Liver (tissue), 9 donors: ENCODE measurements around the gene S100A4. TPM values are rescaled to one million over a fixed set of nuclear protein-coding genes. Genes with fewer than 3 reads are reported as not detected.

ENCODE experiments used
- DNase-seq: peaks from one replicate; pipeline ENCODE4 v3.0.0-alpha.2; 2017; ENCODE audit warnings: low spot score
- H3K27ac ChIP-seq, 2 donors: one replicate each; pipeline ENCODE4 v1.7.0; 2013; ENCODE audit warnings: inconsistent platforms in 2 of 2, low read length in 2 of 2, control low read depth in 1 of 2, low read depth in 1 of 2, mild to moderate bottlenecking in 1 of 2
- H3K27me3 ChIP-seq, 4 donors: one replicate each; pipeline versions ENCODE4 v1.6.1 to v1.7.0; 2013; ENCODE audit warnings: low read length in 3 of 4, inconsistent platforms in 1 of 4, mild to moderate bottlenecking in 1 of 4, moderate library complexity in 1 of 4; ENCODE audit not compliant: control insufficient read depth in 4 of 4, insufficient read depth in 4 of 4
- H3K36me3 ChIP-seq, 4 donors: one replicate each; pipeline versions ENCODE4 v1.6.1 to v1.7.0; 2013; ENCODE audit warnings: low read length in 3 of 4, mild to moderate bottlenecking in 3 of 4, low read depth in 1 of 4, moderate library complexity in 1 of 4; ENCODE audit not compliant: control insufficient read depth in 4 of 4, insufficient read depth in 3 of 4
- H3K4me1 ChIP-seq, 4 donors: one replicate each; pipeline versions ENCODE4 v1.6.1 to v1.7.0; 2013; ENCODE audit warnings: low read length in 3 of 4, mild to moderate bottlenecking in 3 of 4, moderate library complexity in 1 of 4; ENCODE audit not compliant: control insufficient read depth in 4 of 4, insufficient read depth in 4 of 4
- H3K4me3 ChIP-seq, 3 donors: one replicate each; pipeline versions ENCODE4 v1.6.1 to v1.7.0; 2013; ENCODE audit warnings: low read length in 3 of 3, control low read depth in 1 of 3, low read depth in 1 of 3, mild to moderate bottlenecking in 1 of 3
- H3K9ac ChIP-seq, 2 donors: one replicate each; pipeline ENCODE4 v1.7.0; 2013; ENCODE audit warnings: low read length in 2 of 2, mild to moderate bottlenecking in 2 of 2, moderate library complexity in 2 of 2, control low read depth in 1 of 2, low read depth in 1 of 2
- H3K9me3 ChIP-seq, 4 donors: one replicate each; pipeline versions ENCODE4 v1.6.1 to v1.7.0; 2013; ENCODE audit warnings: low read length in 3 of 4; ENCODE audit not compliant: control insufficient read depth in 4 of 4
- EGR1 ChIP-seq, 2 donors: IDR thresholded peaks; 2 replicates each; pipeline ENCODE4 v1.6.1; 2016 to 2018; ENCODE audit warnings: antibody characterized with exemption in 2 of 2, low read depth in 2 of 2
- FOXA1 ChIP-seq: IDR thresholded peaks from 2 replicates; pipeline ENCODE4 v1.6.1; 2016; ENCODE audit warnings: antibody characterized with exemption
- FOXA2 ChIP-seq: IDR thresholded peaks from 2 replicates; pipeline ENCODE4 v1.6.1; 2016; ENCODE audit warnings: antibody characterized with exemption
- GABPA ChIP-seq, 2 donors: IDR thresholded peaks in 1 of 2; conservative IDR thresholded peaks in 1 of 2; 2 replicates each; pipeline ENCODE4 v1.6.1; 2016; ENCODE audit warnings: antibody characterized with exemption in 2 of 2, mild to moderate bottlenecking in 1 of 2, moderate library complexity in 1 of 2
- HNF4A ChIP-seq, 2 donors: conservative IDR thresholded peaks; 2 replicates each; pipeline ENCODE4 v1.6.1; 2016; ENCODE audit warnings: antibody characterized with exemption in 2 of 2, mild to moderate bottlenecking in 2 of 2
- HNF4G ChIP-seq: IDR thresholded peaks from 2 replicates; pipeline ENCODE4 v1.6.1; 2016; ENCODE audit warnings: antibody characterized with exemption
- JUND ChIP-seq, 2 donors: IDR thresholded peaks; 2 replicates each; pipeline ENCODE4 v1.6.1; 2016; ENCODE audit warnings: antibody characterized with exemption in 2 of 2
- NR2F2 ChIP-seq: IDR thresholded peaks from 2 replicates; pipeline ENCODE4 v1.6.1; 2016; ENCODE audit warnings: antibody characterized with exemption
- RAD21 ChIP-seq, 2 donors: IDR thresholded peaks; 2 replicates each; pipeline ENCODE4 v1.6.1; 2016; ENCODE audit warnings: antibody characterized with exemption in 2 of 2, mild to moderate bottlenecking in 2 of 2
- RXRA ChIP-seq, 2 donors: IDR thresholded peaks; 2 replicates each; pipeline ENCODE4 v1.6.1; 2017 to 2018; ENCODE audit warnings: antibody characterized with exemption in 2 of 2, mild to moderate bottlenecking in 1 of 2
- SP1 ChIP-seq: IDR thresholded peaks from 2 replicates; pipeline ENCODE4 v1.6.1; 2018; ENCODE audit warnings: antibody characterized with exemption, mild to moderate bottlenecking
- TAF1 ChIP-seq: conservative IDR thresholded peaks from 2 replicates; pipeline ENCODE4 v1.6.1; 2016; ENCODE audit warnings: antibody characterized with exemption, mild to moderate bottlenecking
- YY1 ChIP-seq: IDR thresholded peaks from 2 replicates; pipeline ENCODE4 v1.6.1; 2016; ENCODE audit warnings: antibody characterized with exemption, mild to moderate bottlenecking
- WGBS: extraction: QIAGEN DNeasy Blood & Tissue Kit; methylation state at CpG from one replicate; pipeline ENCODE4 v1.1.7; 2013; 5-methylcytosine and 5-hydroxymethylcytosine counted together
- polyA plus RNA-seq, 2 donors: library from polyadenylated mRNA; stranded (reverse) in 1 of 2; unstranded in 1 of 2; fragments of 200-250 nt in 1 of 2; fragments of >200 nt in 1 of 2; fragmentation: Nextera tagmentation in 1 of 2; extraction: Ambion mirVana in 1 of 2; gene quantifications; one replicate each; pipeline versions ENCODE4 v1.2.1 to v1.2.3, GENCODE V29; 2013 to 2015
- total RNA-seq, 2 donors: library from RNA; depleted of rRNA; stranded (reverse); fragments of >200 nt; gene quantifications; one replicate each; pipeline ENCODE4 v1.2.3, GENCODE V29; 2014
- TF ChIP-seq, protein P1 (sequence below): fragments of 150-350 bp; IDR thresholded peaks from 2 replicates; pipeline ENCODE4 v1.5.1; 2017; ENCODE audit warnings: improper control_type of control experiment, low read depth, low read length; ENCODE audit not compliant: missing input control
- TF ChIP-seq, protein P2 (sequence below): IDR thresholded peaks from 2 replicates; pipeline ENCODE4 v1.6.1; 2016; ENCODE audit warnings: antibody characterized with exemption
- TF ChIP-seq, protein P3 (sequence below): IDR thresholded peaks from 2 replicates; pipeline ENCODE4 v1.6.1; 2016; ENCODE audit warnings: antibody characterized with exemption
- TF ChIP-seq, protein P4 (sequence below): IDR thresholded peaks from 2 replicates; pipeline ENCODE4 v1.6.1; 2016; ENCODE audit warnings: antibody characterized with exemption
- donor health status: healthy.
- donor health status: healthy.
- donor health status: healthy.
- donor health status: healthy.
- donor health status: healthy.

The S100A4 gene
- total and polyA plus RNA-seq, 4 donors: 4.8 to 69.8 (median 16.7) TPM

DNA sequence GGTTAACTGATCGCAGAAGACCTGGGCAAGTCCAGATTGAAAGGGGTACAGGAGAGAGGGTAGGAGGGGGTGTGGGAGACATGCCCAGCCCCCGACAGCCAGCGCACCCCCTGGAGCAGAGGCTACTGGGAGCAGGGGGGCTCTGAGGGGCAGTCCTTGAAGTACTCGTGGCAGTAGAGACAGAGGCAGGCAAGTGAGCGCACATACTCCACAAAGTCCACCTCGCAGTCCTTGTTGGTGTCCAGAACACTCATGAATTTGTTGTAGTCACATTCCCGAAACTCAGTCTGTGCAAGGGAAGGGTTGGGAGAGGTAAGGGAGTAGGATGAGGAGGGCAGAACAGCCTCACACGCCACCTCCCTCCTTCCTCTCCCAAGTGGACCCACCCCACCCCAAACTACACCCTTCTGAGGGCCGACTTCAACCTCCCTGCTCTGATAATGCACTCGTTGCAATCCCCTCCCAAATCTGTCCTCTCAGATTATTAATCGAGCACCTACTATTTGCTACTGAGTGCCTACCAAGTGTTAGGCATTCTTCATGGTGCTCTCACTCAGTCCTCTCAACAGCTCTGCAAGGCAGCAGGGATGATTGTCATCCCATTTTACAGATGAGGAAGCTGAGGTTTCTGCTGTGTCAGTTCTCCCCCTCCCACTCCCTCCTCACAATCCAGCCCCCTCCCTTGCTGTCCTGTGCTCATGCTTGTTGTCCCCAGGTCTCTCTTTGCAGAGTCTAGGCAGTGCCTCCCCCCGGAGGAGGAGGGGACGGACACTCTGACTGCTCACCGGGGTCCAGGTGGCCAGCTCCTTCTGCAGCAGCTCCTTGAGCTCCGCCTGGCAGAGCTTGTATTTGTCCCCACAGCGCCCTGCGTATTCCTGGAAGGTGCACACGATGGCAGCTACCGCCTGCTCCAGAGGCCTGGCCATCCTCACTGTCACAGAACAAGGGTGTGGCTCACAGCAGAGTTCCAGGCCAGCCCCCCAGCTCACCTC lies 2.2 kb upstream of the S100A4 start:
- H3K27ac ChIP-seq: no peak overlapping the region
- no peaks in the 10 kb centered on the region for H3K4me1 ChIP-seq
- no peaks in the 10 kb centered on the region for H3K36me3 ChIP-seq
- 86% methylated on average over 19 of the region's 19 CpGs for WGBS
- H3K9me3 ChIP-seq: no peaks in the 10 kb centered on the region
- no peak overlapping the region for H3K9ac ChIP-seq
- TF ChIP-seq EGR1 (IDR thresholded peaks at IDR 0.05; ENCODE audit: low read depth in 2 of 2) (no peak), TAF1 (no peak), YY1 (no peak), RXRA (IDR thresholded peaks at IDR 0.05) (no peak), RAD21 (IDR thresholded peaks at IDR 0.05) (no peak), SP1 (no peak), HNF4A (conservative IDR thresholded peaks at IDR 0.05) (no peak), NR2F2 (no peak), FOXA1 (no peak)
- TF ChIP-seq, protein P1, sequence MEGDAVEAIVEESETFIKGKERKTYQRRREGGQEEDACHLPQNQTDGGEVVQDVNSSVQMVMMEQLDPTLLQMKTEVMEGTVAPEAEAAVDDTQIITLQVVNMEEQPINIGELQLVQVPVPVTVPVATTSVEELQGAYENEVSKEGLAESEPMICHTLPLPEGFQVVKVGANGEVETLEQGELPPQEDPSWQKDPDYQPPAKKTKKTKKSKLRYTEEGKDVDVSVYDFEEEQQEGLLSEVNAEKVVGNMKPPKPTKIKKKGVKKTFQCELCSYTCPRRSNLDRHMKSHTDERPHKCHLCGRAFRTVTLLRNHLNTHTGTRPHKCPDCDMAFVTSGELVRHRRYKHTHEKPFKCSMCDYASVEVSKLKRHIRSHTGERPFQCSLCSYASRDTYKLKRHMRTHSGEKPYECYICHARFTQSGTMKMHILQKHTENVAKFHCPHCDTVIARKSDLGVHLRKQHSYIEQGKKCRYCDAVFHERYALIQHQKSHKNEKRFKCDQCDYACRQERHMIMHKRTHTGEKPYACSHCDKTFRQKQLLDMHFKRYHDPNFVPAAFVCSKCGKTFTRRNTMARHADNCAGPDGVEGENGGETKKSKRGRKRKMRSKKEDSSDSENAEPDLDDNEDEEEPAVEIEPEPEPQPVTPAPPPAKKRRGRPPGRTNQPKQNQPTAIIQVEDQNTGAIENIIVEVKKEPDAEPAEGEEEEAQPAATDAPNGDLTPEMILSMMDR: no peak
- TF ChIP-seq, protein P2, sequence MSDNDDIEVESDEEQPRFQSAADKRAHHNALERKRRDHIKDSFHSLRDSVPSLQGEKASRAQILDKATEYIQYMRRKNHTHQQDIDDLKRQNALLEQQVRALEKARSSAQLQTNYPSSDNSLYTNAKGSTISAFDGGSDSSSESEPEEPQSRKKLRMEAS: no peak
- TF ChIP-seq, protein P3, sequence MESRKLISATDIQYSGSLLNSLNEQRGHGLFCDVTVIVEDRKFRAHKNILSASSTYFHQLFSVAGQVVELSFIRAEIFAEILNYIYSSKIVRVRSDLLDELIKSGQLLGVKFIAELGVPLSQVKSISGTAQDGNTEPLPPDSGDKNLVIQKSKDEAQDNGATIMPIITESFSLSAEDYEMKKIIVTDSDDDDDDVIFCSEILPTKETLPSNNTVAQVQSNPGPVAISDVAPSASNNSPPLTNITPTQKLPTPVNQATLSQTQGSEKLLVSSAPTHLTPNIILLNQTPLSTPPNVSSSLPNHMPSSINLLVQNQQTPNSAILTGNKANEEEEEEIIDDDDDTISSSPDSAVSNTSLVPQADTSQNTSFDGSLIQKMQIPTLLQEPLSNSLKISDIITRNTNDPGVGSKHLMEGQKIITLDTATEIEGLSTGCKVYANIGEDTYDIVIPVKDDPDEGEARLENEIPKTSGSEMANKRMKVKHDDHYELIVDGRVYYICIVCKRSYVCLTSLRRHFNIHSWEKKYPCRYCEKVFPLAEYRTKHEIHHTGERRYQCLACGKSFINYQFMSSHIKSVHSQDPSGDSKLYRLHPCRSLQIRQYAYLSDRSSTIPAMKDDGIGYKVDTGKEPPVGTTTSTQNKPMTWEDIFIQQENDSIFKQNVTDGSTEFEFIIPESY: no peak
- TF ChIP-seq, protein P4, sequence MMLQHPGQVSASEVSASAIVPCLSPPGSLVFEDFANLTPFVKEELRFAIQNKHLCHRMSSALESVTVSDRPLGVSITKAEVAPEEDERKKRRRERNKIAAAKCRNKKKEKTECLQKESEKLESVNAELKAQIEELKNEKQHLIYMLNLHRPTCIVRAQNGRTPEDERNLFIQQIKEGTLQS: no peak
- no peaks in the 10 kb centered on the region for H3K27me3 ChIP-seq
- DNase-seq: no peak
- no peak overlapping the region for H3K4me3 ChIP-seq

DNA sequence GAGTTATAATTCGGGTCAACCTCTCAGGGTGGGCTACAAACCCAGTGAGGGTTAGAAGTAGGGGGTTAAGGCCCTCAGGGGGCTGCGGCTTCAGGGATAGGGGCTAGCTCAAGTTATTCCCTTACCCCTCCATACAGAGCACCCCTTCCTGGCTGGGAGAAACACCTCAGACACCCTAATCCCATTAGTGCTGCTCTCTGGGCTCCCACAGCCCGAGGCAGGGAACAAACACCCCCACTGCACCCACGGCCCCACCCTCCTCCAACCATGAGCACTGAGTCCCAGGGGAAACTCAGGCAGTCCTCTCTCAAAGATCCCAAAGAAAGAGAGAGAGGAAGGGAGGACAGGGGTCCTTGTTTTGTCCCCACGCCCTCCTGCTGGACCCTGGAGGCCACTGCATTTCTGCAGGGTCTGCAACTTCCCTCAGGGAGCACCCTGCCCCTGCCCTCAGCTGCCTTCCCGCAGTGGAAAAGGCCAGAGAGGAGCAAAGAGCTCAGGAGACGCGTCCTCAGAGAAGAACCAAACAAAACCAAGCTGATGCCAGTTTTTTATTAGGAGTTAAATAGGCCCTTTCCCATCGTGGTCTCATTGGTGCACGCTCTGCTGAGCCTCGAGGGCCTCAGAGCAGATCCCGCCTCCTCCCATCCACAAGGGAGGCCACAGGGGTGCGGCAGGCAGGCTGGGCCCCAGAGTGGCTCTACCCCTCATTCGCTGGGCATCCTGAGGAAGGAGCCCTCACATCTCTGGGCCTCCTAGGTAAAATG lies 1.4 kb upstream of the S100A4 start:
- no peaks in the 10 kb centered on the region for H3K27me3 ChIP-seq
- H3K27ac ChIP-seq: no peak overlapping the region
- DNase-seq: no peak
- no peaks in the 10 kb centered on the region for H3K4me1 ChIP-seq
- no peak overlapping the region for H3K4me3 ChIP-seq
- H3K36me3 ChIP-seq: no peaks in the 10 kb centered on the region
- 74% methylated on average over 14 of the region's 14 CpGs for WGBS
- H3K9ac ChIP-seq: no peak overlapping the region
- no peaks in the 10 kb centered on the region for H3K9me3 ChIP-seq
- TF ChIP-seq, protein P4: no peak
- TF ChIP-seq RAD21 (IDR thresholded peaks at IDR 0.05) (no peak), YY1 (no peak), GABPA (IDR thresholded peaks at IDR 0.05 in 1 of 2, conservative IDR thresholded peaks at IDR 0.05 in 1 of 2) (no peak), RXRA (IDR thresholded peaks at IDR 0.05) (no peak), HNF4G (no peak), NR2F2 (no peak), FOXA2 (no peak), FOXA1 (no peak), TAF1 (no peak), JUND (IDR thresholded peaks at IDR 0.05) (no peak), EGR1 (IDR thresholded peaks at IDR 0.05; ENCODE audit: low read depth in 2 of 2) (no peak), HNF4A (conservative IDR thresholded peaks at IDR 0.05) (no peak)
- TF ChIP-seq, protein P1: no peak
- TF ChIP-seq, protein P2: no peak
- TF ChIP-seq, protein P3: no peak
